8988T (cell line): ENCODE results near the gene LBP.
"Not testable (repeated sequence)": the region's sequence is repeated elsewhere in the genome, so short reads cannot be mapped to it uniquely, and the experiment has no call there.

ENCODE experiments used
- DNase-seq: peaks from one replicate; pipeline ENCODE4 v3.0.0; 2011

LBP gene

GRCh38 chr20:38321959-38322598 is 24.2 kb upstream of the LBP start:
- peak; percentile 46 for DNase-seq

- DNase-seq = no peak
These were observed 22.1 kb upstream of the LBP start for GRCh38 chr20:38324159-38324558.

GRCh38 chr20:38325167-38325566 is 21.1 kb upstream of the LBP start:
- DNase-seq = no peak

GRCh38 chr20:38325905-38326304 is 20.4 kb upstream of the LBP start:
- DNase-seq = no peak

GRCh38 chr20:38326309-38326708 is 20.0 kb upstream of the LBP start:
- DNase-seq = no peak

- no peak for DNase-seq
These were observed 15.6 kb upstream of the LBP start for GRCh38 chr20:38330638-38331037.

- DNase-seq = no peak
These were observed 15.0 kb upstream of the LBP start for GRCh38 chr20:38331245-38331644.

- DNase-seq = no peak
These were observed 14.5 kb upstream of the LBP start for GRCh38 chr20:38331814-38332213.

GRCh38 chr20:38334016-38334415 is 12.3 kb upstream of the LBP start:
- no peak for DNase-seq

- no peak for DNase-seq
These were observed 9.6 kb upstream of the LBP start for GRCh38 chr20:38336726-38337125.

GRCh38 chr20:38337561-38338140 is 8.6 kb upstream of the LBP start:
- DNase-seq = peak; percentile 55

GRCh38 chr20:38338849-38339520 is 7.3 kb upstream of the LBP start:
- no peak for DNase-seq

- not testable (repeated sequence) for DNase-seq
These were observed 6.8 kb upstream of the LBP start for GRCh38 chr20:38339521-38339896.

- DNase-seq = no peak
These were observed 6.3 kb upstream of the LBP start for GRCh38 chr20:38339997-38340396.

- no peak for DNase-seq
These were observed 5.6 kb upstream of the LBP start for GRCh38 chr20:38340693-38341092.

- DNase-seq = no peak
These were observed 4.1 kb upstream of the LBP start for GRCh38 chr20:38342216-38342615.

- DNase-seq = no peak
These were observed 3.5 kb upstream of the LBP start for GRCh38 chr20:38342713-38343310.

- DNase-seq = no peak
These were observed 2.8 kb upstream of the LBP start for GRCh38 chr20:38343311-38344106.

- no peak for DNase-seq
These were observed 2.1 kb upstream of the LBP start for GRCh38 chr20:38344107-38344701.

- DNase-seq = no peak
These were observed 639 bp upstream of the LBP start for GRCh38 chr20:38345643-38346042.

- DNase-seq = no peak
These were observed 459 bp downstream of the LBP start for GRCh38 chr20:38346741-38347140.

- no peak for DNase-seq
These were observed 3.6 kb downstream of the LBP start for GRCh38 chr20:38349856-38350255.
